Esophagus muscularis mucosa (tissue), 4 donors: ENCODE data around the gene DUSP7.

Experiments used
- EP300 ChIP-seq: sonication (generic); formaldehyde crosslinking; IDR thresholded peaks from one replicate; pipeline ENCODE4 v1.6.1; 2017; ENCODE audit warnings: antibody characterized with exemption
- POLR2A ChIP-seq: fragments of 450-650 bp; IDR thresholded peaks from one replicate; pipeline ENCODE4 v1.6.1; 2017; ENCODE audit warnings: antibody characterized with exemption, moderate library complexity, mild to moderate bottlenecking, low read depth
- POLR2AphosphoS5 ChIP-seq, 2 donors: sonication (generic); formaldehyde crosslinking; IDR thresholded peaks; one replicate each; pipeline ENCODE4 v1.6.1; 2017; ENCODE audit warnings: antibody characterized with exemption in 2 of 2
- TF ChIP-seq, protein P1 (sequence below), 3 experiments: fragments of 200-600 bp in 2 of 3; fragments of 450-650 bp in 1 of 3; sonication (generic) in 2 of 3; IDR thresholded peaks; one replicate each; pipeline ENCODE4 v1.5.1; 2017 to 2019; ENCODE audit warnings: antibody characterized with exemption in 3 of 3, mild to moderate bottlenecking in 2 of 3, moderate library complexity in 1 of 3

DNA sequence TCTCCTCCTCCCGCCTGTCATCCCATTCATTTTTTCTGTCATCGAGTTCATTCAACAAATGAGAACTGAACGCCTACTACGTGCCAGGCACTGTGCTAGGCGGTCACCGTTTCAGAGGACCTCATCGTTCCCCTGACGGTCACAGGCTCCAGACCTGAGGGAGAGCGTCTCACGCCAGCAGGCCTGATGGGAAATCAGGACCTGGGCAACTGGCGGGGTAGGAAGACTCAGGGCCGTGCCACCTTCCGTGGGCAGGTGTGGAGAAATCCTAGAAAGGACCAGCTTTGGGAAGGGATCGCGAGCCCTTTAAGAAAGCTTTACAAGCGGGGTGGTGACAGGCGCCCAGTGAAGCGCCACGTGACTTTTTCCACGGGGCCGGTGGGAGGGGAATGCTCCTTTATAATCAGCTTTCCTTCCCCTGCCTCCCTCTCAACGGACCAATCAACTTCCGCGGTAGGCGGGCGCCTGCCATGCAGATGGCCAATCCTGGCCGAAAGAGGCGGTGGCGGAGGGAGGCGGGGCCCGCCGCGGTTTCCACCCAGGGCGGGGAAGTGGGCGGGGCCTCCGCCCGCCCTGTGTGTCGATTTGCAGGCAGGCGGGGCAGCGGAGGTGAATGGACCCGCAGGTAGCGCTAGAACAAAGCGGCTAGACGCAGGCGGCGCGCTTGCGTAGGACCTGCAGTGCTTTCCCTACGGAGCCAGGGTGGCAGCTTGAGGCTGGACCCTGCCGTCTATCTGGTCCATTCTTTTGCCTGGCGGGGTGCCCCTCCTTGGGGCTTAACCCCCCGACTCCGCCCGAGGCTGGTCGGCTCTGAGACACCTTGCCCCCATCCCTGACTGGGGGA is 819 bp upstream of the DUSP7 start:
- TF ChIP-seq, protein P1, sequence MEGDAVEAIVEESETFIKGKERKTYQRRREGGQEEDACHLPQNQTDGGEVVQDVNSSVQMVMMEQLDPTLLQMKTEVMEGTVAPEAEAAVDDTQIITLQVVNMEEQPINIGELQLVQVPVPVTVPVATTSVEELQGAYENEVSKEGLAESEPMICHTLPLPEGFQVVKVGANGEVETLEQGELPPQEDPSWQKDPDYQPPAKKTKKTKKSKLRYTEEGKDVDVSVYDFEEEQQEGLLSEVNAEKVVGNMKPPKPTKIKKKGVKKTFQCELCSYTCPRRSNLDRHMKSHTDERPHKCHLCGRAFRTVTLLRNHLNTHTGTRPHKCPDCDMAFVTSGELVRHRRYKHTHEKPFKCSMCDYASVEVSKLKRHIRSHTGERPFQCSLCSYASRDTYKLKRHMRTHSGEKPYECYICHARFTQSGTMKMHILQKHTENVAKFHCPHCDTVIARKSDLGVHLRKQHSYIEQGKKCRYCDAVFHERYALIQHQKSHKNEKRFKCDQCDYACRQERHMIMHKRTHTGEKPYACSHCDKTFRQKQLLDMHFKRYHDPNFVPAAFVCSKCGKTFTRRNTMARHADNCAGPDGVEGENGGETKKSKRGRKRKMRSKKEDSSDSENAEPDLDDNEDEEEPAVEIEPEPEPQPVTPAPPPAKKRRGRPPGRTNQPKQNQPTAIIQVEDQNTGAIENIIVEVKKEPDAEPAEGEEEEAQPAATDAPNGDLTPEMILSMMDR (IDR thresholded peaks at IDR 0.05) = peak in 2 of 3 experiments; percentile 13 to 23
- no peak for TF ChIP-seq EP300
- TF ChIP-seq POLR2AphosphoS5 (IDR thresholded peaks at IDR 0.05) = peak; percentile 73 to 86
- no peak for TF ChIP-seq POLR2A
